HepG2 (cell line): ENCODE data around the gene RBM18. TPM values are rescaled to one million over a fixed set of nuclear protein-coding genes. Genes with fewer than 3 reads are reported as not detected.
A peak's percentile ranks its signal among the peaks of the same experiment; 100 is the strongest.

Experiments used
- DR1 ChIP-seq: sonication (generic); formaldehyde crosslinking; IDR thresholded peaks from 2 replicates; pipeline ENCODE4 v1.8.0; 2021; ENCODE audit warnings: mild to moderate bottlenecking, missing genetic modification reagents, inconsistent platforms
- GLI4 ChIP-seq: sonication (generic); formaldehyde crosslinking; IDR thresholded peaks from 2 replicates; pipeline ENCODE4 v1.5.1; 2020; ENCODE audit warnings: missing genetic modification reagents, mild to moderate bottlenecking, moderate library complexity, borderline replicate concordance
- HCFC1 ChIP-seq: fragments of 150-350 bp; IDR thresholded peaks from 2 replicates; pipeline ENCODE4 v1.6.1; 2014; ENCODE audit warnings: low read depth, low read length
- IKZF4 ChIP-seq: sonication (generic); formaldehyde crosslinking; IDR thresholded peaks from 2 replicates; pipeline ENCODE4 v1.5.1; 2020; ENCODE audit warnings: borderline replicate concordance, mild to moderate bottlenecking, low read depth, missing genetic modification reagents; ENCODE audit errors: not compliant biosample characterization
- MIER3 ChIP-seq: IDR thresholded peaks from 2 replicates; pipeline ENCODE4 v1.6.1; 2016; ENCODE audit warnings: missing compliant biosample characterization, borderline replicate concordance
- MTA1 ChIP-seq: sonication (generic); formaldehyde crosslinking; IDR thresholded peaks from 2 replicates; pipeline ENCODE4 v1.4.0; 2020; ENCODE audit warnings: missing genetic modification reagents, mild to moderate bottlenecking, borderline replicate concordance
- RARG ChIP-seq: sonication (generic); formaldehyde crosslinking; IDR thresholded peaks from 2 replicates; pipeline ENCODE4 v1.4.0; 2020; ENCODE audit warnings: low read depth, mild to moderate bottlenecking, missing genetic modification reagents
- RCOR2 ChIP-seq: IDR thresholded peaks from 2 replicates; pipeline ENCODE4 v1.6.1; 2016; ENCODE audit warnings: missing biosample characterization, missing genetic modification reagents
- SAFB2 ChIP-seq: sonication (generic); formaldehyde crosslinking; IDR thresholded peaks from 2 replicates; pipeline ENCODE4 v1.5.1; 2020; ENCODE audit warnings: missing genetic modification reagents, low read depth, mild to moderate bottlenecking, borderline replicate concordance
- SP1 ChIP-seq, 2 experiments: fragments of 450-650 bp in 1 of 2; sonication (generic) in 1 of 2; formaldehyde crosslinking in 1 of 2; IDR thresholded peaks; 2 replicates each; pipeline versions ENCODE4 v1.4.0 to v1.6.1; 2016 to 2020; ENCODE audit warnings: missing genetic modification reagents in 1 of 2
- ZFP62 ChIP-seq: sonication (generic); formaldehyde crosslinking; IDR thresholded peaks from 2 replicates; pipeline ENCODE4 v1.4.0; 2020; ENCODE audit warnings: missing genetic modification reagents
- ZNF282 ChIP-seq: fragments of 450-650 bp; IDR thresholded peaks from 2 replicates; pipeline ENCODE4 v1.6.1; 2018; ENCODE audit not compliant: partially characterized antibody
- ZNF451 ChIP-seq: sonication (generic); formaldehyde crosslinking; IDR thresholded peaks from 2 replicates; pipeline ENCODE4 v1.5.0; 2020; ENCODE audit warnings: mild to moderate bottlenecking, missing genetic modification reagents
- ZNF484 ChIP-seq: sonication (generic); formaldehyde crosslinking; IDR thresholded peaks from 2 replicates; pipeline ENCODE4 v1.5.1; 2020; ENCODE audit warnings: mild to moderate bottlenecking, low read depth, missing genetic modification reagents, borderline replicate concordance
- ZNF564 ChIP-seq: sonication (generic); formaldehyde crosslinking; IDR thresholded peaks from 2 replicates; pipeline ENCODE4 v1.8.1; 2023; ENCODE audit warnings: mild to moderate bottlenecking, missing genetic modification reagents
- ZNF674 ChIP-seq: sonication (generic); formaldehyde crosslinking; IDR thresholded peaks from 2 replicates; pipeline ENCODE4 v1.5.0; 2020; ENCODE audit warnings: low read depth, mild to moderate bottlenecking, missing genetic modification reagents
- ZNF709 ChIP-seq: sonication (generic); formaldehyde crosslinking; IDR thresholded peaks from 2 replicates; pipeline ENCODE4 v1.5.0; 2020; ENCODE audit warnings: mild to moderate bottlenecking, missing genetic modification reagents
- ZNF839 ChIP-seq: sonication (generic); formaldehyde crosslinking; IDR thresholded peaks from 2 replicates; pipeline ENCODE4 v1.4.0; 2020; ENCODE audit warnings: missing genetic modification reagents, mild to moderate bottlenecking, borderline replicate concordance
- polyA plus RNA-seq, 8 experiments: library from polyadenylated mRNA; depleted of rRNA in 3 of 8; stranded (reverse) in 7 of 8; unstranded in 1 of 8; fragments of >200 nt; fragmentation: Illumina TruSeq in 4 of 8; extraction: Trizol in 4 of 8; gene quantifications; 2 replicates each; pipeline versions ENCODE4 v1.2.1 to v1.2.3, GENCODE V29; 2011 to 2016; ENCODE audit warnings: low read depth in 4 of 8, missing spikeins in 1 of 8, mixed read lengths in 1 of 8; ENCODE audit not compliant: insufficient read depth in 1 of 8
- total RNA-seq, 5 experiments: library from RNA; depleted of rRNA; stranded (reverse); fragments of >200 nt; fragmentation: Illumina TruSeq; extraction: Trizol; gene quantifications; 2 replicates each; pipeline ENCODE4 v1.2.3, GENCODE V29; 2016; ENCODE audit warnings: low read depth in 1 of 5
- TF ChIP-seq, protein P1 (sequence below), 2 experiments: sonication (generic) in 1 of 2; formaldehyde crosslinking in 1 of 2; IDR thresholded peaks; 2 replicates each; pipeline versions ENCODE4 v1.4.0 to v1.6.1; 2016 to 2020; ENCODE audit warnings: borderline replicate concordance in 1 of 2, low read depth in 1 of 2, mild to moderate bottlenecking in 1 of 2, missing genetic modification reagents in 1 of 2
- TF ChIP-seq, protein P2 (sequence below): IDR thresholded peaks from 2 replicates; pipeline ENCODE4 v1.6.1; 2016; ENCODE audit warnings: low read depth, borderline replicate concordance
- TF ChIP-seq, protein P3 (sequence below): sonication (generic); formaldehyde crosslinking; IDR thresholded peaks from 2 replicates; pipeline ENCODE4 v1.8.0; 2022; ENCODE audit warnings: mild to moderate bottlenecking, missing genetic modification reagents, borderline replicate concordance

Gene RBM18
- total and polyA plus RNA-seq, 2 of the 13 experiments (the other 11 are each of a cell fraction or from before 2014, with no cell fraction given) = 12.6 to 16.6 TPM

DNA sequence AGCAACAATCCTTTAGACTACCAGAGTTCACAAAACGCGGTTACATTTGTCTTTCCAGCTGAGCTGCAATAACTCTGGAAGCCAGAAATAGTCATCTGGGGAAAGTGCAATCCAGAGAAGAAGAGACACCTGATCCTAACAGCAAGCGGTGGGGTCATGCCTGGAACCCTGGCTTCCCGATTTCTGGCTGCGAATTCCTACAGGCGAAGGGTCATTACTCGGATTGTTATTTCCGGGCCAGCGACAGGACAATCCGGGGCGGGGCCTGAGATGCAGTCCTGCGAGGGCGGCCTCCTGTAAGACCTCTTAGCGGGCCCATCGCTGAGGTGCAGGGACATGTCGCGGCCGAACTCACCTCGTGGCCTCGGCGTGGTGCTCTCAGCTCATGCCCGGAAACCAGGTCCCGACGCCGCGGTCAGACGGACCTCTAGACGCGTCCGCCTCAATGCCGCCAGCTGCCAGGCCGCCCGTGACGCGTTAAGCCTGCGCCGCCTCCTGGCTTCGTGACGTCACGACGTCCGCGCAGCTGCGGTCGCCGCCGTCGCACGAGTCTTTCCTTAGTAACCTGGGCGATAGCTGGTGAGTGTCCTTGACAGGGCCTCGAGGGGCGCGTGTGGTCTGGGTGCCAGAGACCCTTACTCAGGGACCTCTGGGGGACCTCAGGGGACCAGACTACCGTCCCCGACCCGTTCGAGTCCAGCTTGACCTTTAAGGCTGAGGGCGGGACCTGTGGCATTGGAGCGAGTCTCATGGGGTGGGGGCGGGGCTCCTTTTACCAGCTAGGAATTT is at the start of gene RBM18, which contains the start of gene MRRF (continued):
- TF ChIP-seq ZFP62 (no peak), GLI4 (CRISPR knock-in tag) (peak; percentile 98; the same call in 1 of the 2 replicates), RCOR2 (CRISPR knock-in tag) (no peak; the same call in 1 of the 2 replicates), ZNF709 (CRISPR knock-in tag) (peak; percentile 99), ZNF282 (no peak), SAFB2 (CRISPR knock-in tag) (peak; percentile 96), ZNF564 (CRISPR knock-in tag) (peak; percentile 91), MIER3 (CRISPR knock-in tag) (peak; percentile 79; the same call in 1 of the 2 replicates), HCFC1 (peak; percentile 63), ZNF451 (CRISPR knock-in tag) (peak; percentile 85), MTA1 (CRISPR knock-in tag) (peak; percentile 98; the same call in 1 of the 2 replicates), DR1 (CRISPR knock-in tag) (peak; percentile 69), ZNF484 (CRISPR knock-in tag) (peak; percentile 84; the same call in 1 of the 2 replicates), ZNF839 (CRISPR knock-in tag) (peak; percentile 87; the same call in 1 of the 2 replicates), IKZF4 (CRISPR knock-in tag) (peak; percentile 96), RARG (0 out of 2 replicates have a peak, but pooled peaks have one; percentile 45), ZNF674 (CRISPR knock-in tag) (peak; percentile 96; the same call in 1 of the 2 replicates), SP1 (IDR thresholded peaks at IDR 0.05) (no peak), SP1 (CRISPR knock-in tag; IDR thresholded peaks at IDR 0.05) (peak; percentile 84)
- TF ChIP-seq, protein P1, sequence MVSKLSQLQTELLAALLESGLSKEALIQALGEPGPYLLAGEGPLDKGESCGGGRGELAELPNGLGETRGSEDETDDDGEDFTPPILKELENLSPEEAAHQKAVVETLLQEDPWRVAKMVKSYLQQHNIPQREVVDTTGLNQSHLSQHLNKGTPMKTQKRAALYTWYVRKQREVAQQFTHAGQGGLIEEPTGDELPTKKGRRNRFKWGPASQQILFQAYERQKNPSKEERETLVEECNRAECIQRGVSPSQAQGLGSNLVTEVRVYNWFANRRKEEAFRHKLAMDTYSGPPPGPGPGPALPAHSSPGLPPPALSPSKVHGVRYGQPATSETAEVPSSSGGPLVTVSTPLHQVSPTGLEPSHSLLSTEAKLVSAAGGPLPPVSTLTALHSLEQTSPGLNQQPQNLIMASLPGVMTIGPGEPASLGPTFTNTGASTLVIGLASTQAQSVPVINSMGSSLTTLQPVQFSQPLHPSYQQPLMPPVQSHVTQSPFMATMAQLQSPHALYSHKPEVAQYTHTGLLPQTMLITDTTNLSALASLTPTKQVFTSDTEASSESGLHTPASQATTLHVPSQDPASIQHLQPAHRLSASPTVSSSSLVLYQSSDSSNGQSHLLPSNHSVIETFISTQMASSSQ (IDR thresholded peaks at IDR 0.05; ENCODE audit: low read depth) = no peak
- TF ChIP-seq, protein P1 (CRISPR knock-in tag; IDR thresholded peaks at IDR 0.05; ENCODE audit: borderline replicate concordance) = peak; percentile 86
- TF ChIP-seq, protein P2, sequence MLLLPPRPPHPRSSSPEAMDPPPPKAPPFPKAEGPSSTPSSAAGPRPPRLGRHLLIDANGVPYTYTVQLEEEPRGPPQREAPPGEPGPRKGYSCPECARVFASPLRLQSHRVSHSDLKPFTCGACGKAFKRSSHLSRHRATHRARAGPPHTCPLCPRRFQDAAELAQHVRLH (CRISPR knock-in tag) = peak; percentile 96
- TF ChIP-seq, protein P3, sequence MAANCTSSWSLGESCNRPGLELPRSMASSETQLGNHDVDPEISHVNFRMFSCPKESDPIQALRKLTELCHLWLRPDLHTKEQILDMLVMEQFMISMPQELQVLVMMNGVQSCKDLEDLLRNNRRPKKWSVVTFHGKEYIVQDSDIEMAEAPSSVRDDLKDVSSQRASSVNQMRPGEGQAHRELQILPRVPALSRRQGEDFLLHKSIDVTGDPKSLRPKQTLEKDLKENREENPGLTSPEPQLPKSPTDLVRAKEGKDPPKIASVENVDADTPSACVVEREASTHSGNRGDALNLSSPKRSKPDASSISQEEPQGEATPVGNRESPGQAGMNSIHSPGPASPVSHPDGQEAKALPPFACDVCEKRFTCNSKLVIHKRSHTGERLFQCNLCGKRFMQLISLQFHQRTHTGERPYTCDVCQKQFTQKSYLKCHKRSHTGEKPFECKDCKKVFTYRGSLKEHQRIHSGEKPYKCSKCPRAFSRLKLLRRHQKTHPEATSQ (CRISPR knock-in tag) = no peak; the same call in 1 of the 2 replicates
